SH-SY5Y (cell line): ENCODE data around the gene SLC6A16.

Source experiments
- GATA2 ChIP-seq: IDR thresholded peaks from 2 replicates; pipeline ENCODE4 v1.6.1; 2011; ENCODE audit warnings: mild to moderate bottlenecking, low read depth, low read length
- GATA3 ChIP-seq: IDR thresholded peaks from 2 replicates; pipeline ENCODE4 v1.6.1; 2011; ENCODE audit warnings: low read depth, mild to moderate bottlenecking, low read length, moderate library complexity

Gene SLC6A16

DNA sequence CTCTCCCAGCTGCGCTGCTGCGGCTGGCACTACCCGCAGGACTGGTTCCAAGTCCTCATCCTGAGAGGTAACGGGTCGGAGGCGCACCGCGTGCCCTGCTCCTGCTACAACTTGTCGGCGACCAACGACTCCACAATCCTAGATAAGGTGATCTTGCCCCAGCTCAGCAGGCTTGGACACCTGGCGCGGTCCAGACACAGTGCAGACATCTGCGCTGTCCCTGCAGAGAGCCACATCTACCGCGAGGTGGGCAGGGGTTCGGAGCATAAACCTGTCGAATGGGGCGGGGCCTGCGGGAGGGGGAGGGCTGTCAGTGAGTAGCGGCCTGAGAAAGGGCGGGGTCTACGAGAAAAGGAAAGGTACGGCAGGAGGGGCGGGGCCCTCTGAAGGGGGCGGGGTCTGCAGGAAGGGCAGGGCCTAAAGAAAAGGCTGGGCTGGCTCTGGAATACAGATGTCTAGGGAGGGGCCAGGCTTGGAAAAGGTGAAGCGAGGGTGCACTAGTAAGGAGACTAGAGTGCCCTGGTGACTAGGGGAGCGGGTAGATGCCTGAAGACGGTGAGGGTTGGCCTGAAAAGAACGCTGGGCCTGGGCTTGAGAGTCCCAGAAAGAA lies 13.8 kb upstream of the SLC6A16 start:
- TF ChIP-seq GATA3 (no peak), GATA2 (no peak)

DNA sequence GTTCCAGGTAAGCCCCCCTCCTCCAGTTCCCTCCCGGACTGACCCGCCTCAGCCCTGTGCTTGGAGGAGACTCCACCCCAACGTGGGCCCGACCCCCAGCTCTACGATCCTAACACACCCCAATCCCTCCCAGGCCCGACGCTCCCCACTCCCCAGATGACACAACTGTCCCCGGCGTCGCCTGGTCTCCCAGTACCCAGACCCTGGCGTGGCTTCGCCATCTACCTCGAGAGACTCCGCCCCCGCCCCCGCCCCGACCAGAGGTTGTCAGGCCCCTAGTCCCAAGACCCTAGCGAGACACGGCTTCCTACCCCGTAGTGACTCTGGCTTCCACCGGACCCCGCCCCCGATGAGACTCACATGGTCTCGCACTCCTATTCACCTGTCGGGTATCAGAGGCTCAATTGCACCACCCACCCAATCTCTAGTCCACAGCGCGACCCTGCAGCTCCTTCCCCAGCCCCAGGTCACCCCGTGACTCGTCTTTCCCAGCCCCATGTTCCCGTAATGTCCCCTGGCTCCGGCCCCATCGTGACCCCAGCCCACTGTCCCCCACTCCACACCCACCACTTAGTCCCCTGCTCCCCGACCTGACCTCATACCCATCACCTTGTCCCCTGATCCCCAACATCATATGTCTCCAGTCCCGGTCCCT lies 13.2 kb upstream of the SLC6A16 start:
- TF ChIP-seq GATA2 (no peak), GATA3 (no peak)

DNA sequence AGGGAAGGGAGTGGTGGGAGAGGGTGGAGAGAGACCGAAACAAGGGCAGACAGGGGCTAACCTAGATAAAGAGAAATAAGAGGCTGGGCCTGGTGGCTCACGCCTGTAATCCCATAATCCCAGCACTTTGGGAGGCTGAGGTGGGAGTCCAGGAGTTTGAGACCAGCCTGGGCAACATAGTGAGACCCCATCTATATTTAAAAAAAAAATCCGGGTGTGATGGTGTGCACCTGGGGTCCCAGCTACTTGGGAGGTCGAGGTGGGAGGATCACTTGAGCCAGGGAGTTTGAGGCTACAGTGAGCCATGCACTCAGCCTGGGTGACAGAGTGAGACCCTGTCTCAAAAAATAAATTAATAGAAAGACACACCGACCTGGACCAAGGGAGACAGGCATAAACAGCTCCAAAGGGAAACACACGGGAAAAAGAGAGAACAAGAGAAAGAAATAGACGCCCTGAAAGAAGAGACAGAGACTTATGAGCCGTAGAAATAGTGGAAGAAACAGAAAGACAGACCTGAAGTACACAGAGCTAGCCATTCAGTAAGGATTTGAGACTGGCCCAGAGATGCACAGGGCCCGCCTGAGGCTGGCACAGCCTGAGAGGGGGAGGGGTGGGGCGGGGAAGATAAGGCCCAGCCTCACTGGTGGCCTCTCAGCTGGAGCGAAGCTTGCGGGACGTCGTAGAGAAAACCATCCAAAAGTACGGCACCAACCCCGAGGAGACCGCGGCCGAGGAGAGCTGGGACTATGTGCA lies 12.5 kb upstream of the SLC6A16 start:
- TF ChIP-seq GATA2 (no peak), GATA3 (no peak)

DNA sequence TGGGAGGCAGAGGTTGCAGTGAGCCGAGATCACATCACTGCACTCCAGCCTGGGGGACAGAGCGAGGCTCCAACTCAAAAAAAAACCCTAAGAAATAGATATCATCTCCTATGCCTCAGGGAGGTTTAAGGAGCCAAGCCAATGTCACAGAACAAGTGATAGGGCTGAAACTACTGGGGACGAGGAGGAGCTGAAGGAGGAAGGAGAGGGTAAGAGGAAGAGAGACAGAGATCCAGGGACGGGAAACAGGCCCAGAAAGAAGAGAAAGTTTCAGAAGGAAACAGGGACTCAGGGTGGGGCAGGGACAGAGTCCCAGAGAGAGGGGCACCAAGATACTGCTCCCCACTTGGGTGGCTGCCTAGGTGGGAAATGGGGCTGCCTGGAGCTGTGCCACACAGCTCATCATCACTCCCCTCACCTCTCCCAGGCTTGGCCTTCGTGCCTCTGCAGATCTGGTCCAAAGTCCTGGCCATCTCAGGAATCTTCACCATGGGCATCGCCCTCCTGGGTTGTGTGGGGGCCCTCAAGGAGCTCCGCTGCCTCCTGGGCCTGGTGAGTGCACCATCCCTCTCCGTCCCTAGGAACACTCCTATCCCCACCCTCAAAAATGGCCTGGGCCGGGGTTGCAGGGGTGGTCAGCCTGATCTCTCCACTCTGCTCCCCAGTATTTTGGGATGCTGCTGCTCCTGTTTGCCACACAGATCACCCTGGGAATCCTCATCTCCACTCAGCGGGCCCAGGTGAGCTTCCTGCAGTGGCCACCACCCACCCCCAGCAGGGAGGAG lies 11.7 kb upstream of the SLC6A16 start:
- TF ChIP-seq GATA3 (no peak), GATA2 (no peak)

DNA sequence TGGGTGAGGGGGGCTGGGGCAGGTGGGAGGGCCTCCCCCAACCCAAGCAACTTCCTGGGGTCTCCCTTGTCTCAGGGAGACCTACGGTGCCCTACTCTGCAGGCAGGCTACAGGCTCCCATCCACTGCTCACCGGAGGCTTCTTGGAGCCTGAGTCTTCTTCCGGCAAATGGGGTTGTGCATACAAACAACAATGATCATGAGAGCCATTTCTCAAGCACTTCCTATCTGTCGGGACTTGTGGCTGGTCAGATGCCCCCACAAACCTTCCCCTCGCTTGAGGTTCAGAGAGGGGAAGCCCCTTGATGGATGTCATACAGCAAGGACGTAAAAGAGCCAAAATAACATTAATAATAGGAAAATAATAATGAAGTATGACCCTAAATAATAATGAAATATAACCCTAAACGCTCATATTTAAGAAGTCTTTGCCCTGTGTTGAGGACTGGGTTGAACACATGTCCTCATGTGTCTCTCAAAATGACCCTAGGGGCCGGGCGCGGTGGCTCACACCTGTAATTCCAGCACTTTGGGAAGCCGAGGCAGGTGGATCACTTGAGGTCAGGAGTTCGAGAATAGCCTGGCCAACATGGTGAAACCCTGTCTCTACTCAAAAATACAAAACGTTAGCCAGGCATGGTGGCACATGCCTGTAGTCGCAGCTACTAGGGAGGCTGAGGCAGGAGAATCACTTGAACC lies 10.9 kb upstream of the SLC6A16 start:
- TF ChIP-seq GATA2 (no peak), GATA3 (no peak)

DNA sequence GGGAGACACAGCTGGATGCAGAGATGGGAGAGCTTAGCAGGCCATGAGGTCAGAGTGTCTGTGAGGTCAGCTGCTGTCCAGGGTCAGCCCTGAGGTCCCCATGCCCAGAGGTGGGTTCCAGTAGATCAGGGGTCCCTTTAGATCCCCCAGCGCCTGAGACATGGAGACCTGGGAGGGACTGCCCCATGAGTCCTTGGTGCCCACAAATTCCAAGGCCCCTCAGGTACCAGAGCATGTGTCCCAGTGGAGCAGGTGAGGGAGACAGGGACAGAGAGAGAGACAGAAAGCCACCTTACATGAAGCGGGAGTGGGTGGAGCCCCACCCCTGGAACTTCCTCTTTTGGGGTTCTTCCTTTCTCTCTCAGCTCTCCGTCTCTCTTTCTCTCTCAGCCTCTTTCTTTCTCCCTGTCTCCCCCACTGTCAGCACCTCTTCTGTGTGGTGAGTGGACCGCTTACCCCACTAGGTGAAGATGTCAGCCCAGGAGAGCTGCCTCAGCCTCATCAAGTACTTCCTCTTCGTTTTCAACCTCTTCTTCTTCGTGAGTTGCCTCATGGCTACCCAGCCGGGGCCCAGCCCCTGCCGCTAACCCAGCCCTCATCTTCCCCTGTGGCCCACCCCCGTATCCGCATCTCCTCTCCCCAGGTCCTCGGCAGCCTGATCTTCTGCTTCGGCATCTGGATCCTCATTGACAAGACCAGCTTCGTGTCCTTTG lies 10.2 kb upstream of the SLC6A16 start, which contains the start of gene CD37:
TSS of gene CD37 (plus strand) at position 336 of the 713 bp plus-strand sequence. CDS start at position 471, 135 bp downstream.
- TF ChIP-seq GATA2 (no peak), GATA3 (no peak)

DNA sequence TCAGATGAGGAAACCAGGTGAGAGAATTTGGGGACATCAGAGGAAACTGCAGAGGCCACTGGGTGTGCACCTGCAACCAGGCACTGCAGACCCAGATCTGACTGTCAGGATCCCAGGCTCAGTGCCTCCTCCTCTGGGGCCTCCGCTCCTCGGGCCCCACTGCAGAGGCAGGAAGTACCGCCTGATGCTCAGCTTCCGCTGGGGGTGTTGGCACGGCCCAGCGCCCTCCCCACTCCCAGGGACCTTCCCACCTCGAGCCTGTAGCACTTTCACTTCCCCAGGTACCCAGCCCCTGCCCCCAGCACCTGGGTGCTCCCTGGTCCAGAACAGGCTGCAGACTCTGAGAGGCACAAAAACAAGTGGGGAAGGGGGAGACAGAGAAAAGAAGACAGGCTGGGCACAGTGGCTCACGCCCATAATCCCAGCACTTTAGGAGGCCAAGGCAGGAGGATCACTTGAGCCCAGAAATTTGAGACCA lies 8.9 kb upstream of the SLC6A16 start:
- TF ChIP-seq GATA3 (no peak), GATA2 (no peak)

DNA sequence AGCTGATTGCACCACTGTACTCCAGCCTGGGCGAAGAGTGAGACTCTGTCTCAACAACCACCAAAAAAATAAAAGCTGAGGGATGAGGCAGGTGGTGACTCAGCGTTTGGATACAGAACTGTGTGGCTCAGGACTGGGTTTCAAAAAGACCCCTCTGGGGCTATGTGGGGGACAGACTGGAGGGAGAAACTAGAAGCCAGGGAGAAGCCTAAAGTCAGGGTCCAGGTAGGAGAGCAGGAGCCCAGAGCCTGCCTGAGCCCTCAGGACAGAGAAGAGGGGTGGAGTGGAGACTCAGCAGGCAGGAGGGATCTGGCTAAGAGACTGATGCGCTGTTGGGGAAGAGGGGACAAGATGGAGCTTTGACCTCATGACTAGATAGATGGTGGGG lies 8.4 kb upstream of the SLC6A16 start:
- TF ChIP-seq GATA2 (no peak), GATA3 (no peak)

DNA sequence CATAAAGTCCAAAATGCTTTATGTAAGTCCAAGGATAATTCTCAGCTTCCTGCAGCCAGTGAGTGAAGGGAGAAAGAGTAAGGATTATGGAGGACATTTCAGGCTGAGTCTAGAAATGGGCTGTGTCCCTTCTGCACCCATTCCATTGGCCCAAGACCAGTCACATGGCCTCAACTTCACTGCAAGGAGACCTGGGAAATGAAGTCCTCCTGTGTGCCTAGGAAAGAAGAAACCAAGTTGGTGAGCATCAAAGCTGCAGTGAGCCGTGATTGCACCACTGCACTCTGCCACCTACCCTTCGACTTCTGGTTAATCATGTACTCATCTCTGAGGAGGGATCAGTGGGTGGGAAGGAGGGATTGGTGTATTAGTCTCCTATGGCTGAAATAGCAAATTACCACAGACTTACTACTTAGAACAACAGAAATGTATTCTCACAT lies 6.6 kb upstream of the SLC6A16 start:
- TF ChIP-seq GATA3 (no peak), GATA2 (no peak)

DNA sequence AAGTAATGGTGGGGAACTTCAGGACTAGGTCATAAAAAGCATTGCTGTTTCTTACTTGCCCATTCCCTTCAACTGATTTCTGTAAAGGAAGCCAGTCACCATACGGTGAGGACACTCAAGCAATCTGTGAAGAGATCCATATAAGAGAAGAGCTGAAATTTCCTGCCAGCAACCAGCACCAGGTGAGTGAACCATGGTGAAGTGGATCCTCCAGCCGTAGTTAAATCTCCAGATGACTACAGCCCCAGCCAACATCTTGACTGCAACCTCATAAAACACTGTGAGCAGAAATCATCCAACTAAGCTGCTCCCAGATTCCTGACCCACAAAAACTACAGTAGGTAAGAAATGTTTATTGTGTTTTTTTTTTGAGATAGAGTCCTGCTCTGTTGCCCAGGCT lies 3.8 kb upstream of the SLC6A16 start:
- TF ChIP-seq GATA3, result no peak

DNA sequence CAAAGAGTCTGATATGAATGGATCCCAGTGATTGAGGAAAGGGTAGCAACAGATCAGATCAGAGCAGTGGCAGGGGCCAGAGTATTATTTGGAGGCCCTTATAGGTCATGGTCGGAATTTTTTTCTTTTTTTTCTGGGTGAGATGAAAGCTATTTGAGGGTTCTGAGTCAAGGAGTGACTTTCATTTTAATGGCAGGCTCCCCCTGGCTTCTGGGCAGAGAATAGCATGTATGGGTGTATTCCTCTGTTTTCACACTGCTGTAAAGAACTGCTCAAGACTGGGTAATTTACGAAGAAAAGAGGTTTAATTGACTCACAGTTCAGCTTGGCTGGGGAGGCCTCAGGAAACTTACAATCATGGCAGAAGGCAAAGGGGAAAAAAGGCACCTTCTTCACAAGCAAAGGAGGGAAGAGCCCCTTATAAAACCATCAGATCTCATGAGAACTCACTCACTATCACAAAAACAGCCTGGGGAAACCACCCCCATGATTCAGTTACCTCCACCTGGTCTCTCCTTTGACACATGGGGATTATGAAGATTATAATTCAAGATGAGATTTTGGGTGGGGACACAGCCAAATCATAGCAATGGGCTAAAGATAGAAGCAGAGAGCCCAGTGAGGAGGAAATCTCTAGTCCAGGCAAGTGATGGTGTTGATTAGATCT lies 3.0 kb upstream of the SLC6A16 start:
- TF ChIP-seq GATA3 (no peak), GATA2 (no peak)

DNA sequence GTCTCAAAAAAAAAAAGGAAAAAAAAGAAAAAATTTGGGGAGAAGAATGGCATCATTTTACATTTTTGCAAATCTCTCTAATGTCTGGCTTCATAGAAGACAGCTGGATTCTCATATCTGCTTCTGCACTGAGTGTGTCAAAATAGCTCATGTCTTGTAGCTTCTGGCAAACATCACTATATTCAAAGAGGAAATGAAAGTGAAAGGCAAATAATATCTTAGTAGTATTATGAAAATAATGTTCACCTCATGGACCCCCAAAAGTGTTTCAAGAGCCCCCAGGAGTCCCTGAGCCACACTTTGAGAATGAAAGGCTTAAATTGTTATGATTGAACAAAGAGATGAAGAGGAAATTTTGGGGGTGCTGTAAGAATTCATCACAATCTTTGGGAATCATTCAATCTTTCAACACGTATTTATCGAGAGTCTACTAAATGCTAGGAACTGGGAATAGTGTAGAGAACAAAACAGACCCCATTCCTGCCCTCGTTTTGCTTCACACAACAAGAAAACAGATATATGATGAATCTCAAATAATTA lies 1.2 kb upstream of the SLC6A16 start:
- TF ChIP-seq GATA2 (no peak), GATA3 (no peak)
